HepG2 (cell line): ENCODE measurements around the gene DPF1. TPM values are rescaled to one million over a fixed set of nuclear protein-coding genes. Genes with fewer than 3 reads are reported as not detected.
A peak's percentile ranks its signal among the peaks of the same experiment; 100 is the strongest.

ENCODE experiments used
- ARID4A ChIP-seq: sonication (generic); formaldehyde crosslinking; IDR thresholded peaks from 2 replicates; pipeline ENCODE4 v1.5.0; 2020; ENCODE audit warnings: mild to moderate bottlenecking, missing genetic modification reagents, borderline replicate concordance
- ATF1 ChIP-seq: IDR thresholded peaks from 2 replicates; pipeline ENCODE4 v1.6.1; 2016; ENCODE audit warnings: mild to moderate bottlenecking, control low read depth
- CREB1 ChIP-seq, 2 experiments: fragments of 450-650 bp in 1 of 2; IDR thresholded peaks; 2 replicates each; pipeline ENCODE4 v1.6.1; 2016 to 2017; ENCODE audit warnings: control low read depth in 1 of 2, mild to moderate bottlenecking in 1 of 2, missing compliant biosample characterization in 1 of 2, missing genetic modification characterization in 1 of 2
- FUBP1 ChIP-seq: sonication (generic); formaldehyde crosslinking; IDR thresholded peaks from 2 replicates; pipeline ENCODE4 v1.5.1; 2020; ENCODE audit warnings: missing genetic modification reagents, mild to moderate bottlenecking, borderline replicate concordance
- IRF1 ChIP-seq: sonication (generic); formaldehyde crosslinking; IDR thresholded peaks from 2 replicates; pipeline ENCODE4 v1.4.0; 2020; ENCODE audit warnings: low read depth, mild to moderate bottlenecking, missing genetic modification reagents
- SOX5 ChIP-seq: IDR thresholded peaks from 2 replicates; pipeline ENCODE4 v1.6.1; 2016; ENCODE audit warnings: borderline replicate concordance
- TARDBP ChIP-seq: sonication (generic); formaldehyde crosslinking; IDR thresholded peaks from 2 replicates; pipeline ENCODE4 v1.8.0; 2022; ENCODE audit warnings: mild to moderate bottlenecking, missing genetic modification reagents
- UBTF ChIP-seq: sonication (generic); formaldehyde crosslinking; IDR thresholded peaks from 2 replicates; pipeline ENCODE4 v1.4.0; 2020; ENCODE audit warnings: mild to moderate bottlenecking, missing genetic modification reagents
- ZIK1 ChIP-seq: sonication (generic); formaldehyde crosslinking; IDR thresholded peaks from 2 replicates; pipeline ENCODE4 v1.5.0; 2020; ENCODE audit warnings: mild to moderate bottlenecking, low read depth, missing genetic modification reagents, borderline replicate concordance
- ZNF264 ChIP-seq: sonication (generic); formaldehyde crosslinking; IDR thresholded peaks from 2 replicates; pipeline ENCODE4 v1.4.0; 2020; ENCODE audit warnings: missing genetic modification reagents
- ZNF331 ChIP-seq: sonication (generic); formaldehyde crosslinking; IDR thresholded peaks from 2 replicates; pipeline ENCODE4 v1.4.0; 2020; ENCODE audit warnings: missing genetic modification reagents
- ZNF343 ChIP-seq: sonication (generic); formaldehyde crosslinking; IDR thresholded peaks from 2 replicates; pipeline ENCODE4 v1.4.0; 2020; ENCODE audit warnings: mild to moderate bottlenecking, missing genetic modification reagents
- ZNF605 ChIP-seq: sonication (generic); formaldehyde crosslinking; IDR thresholded peaks from 2 replicates; pipeline ENCODE4 v1.8.0; 2022; ENCODE audit warnings: mild to moderate bottlenecking, missing genetic modification reagents
- ZNF770 ChIP-seq: sonication (generic); formaldehyde crosslinking; IDR thresholded peaks from 2 replicates; pipeline ENCODE4 v1.5.0; 2020; ENCODE audit warnings: mild to moderate bottlenecking, missing genetic modification reagents
- ZSCAN29 ChIP-seq: sonication (generic); formaldehyde crosslinking; conservative IDR thresholded peaks from 2 replicates; pipeline ENCODE4 v1.4.0; 2020; ENCODE audit warnings: mild to moderate bottlenecking, missing genetic modification reagents
- ZSCAN30 ChIP-seq: sonication (generic); formaldehyde crosslinking; IDR thresholded peaks from 2 replicates; pipeline ENCODE4 v1.5.0; 2020; ENCODE audit warnings: mild to moderate bottlenecking, missing genetic modification reagents
- polyA plus RNA-seq, 8 experiments: library from polyadenylated mRNA; depleted of rRNA in 3 of 8; stranded (reverse) in 7 of 8; unstranded in 1 of 8; fragments of >200 nt; fragmentation: Illumina TruSeq in 4 of 8; extraction: Trizol in 4 of 8; gene quantifications; 2 replicates each; pipeline versions ENCODE4 v1.2.1 to v1.2.3, GENCODE V29; 2011 to 2016; ENCODE audit warnings: low read depth in 4 of 8, missing spikeins in 1 of 8, mixed read lengths in 1 of 8; ENCODE audit not compliant: insufficient read depth in 1 of 8
- total RNA-seq, 5 experiments: library from RNA; depleted of rRNA; stranded (reverse); fragments of >200 nt; fragmentation: Illumina TruSeq; extraction: Trizol; gene quantifications; 2 replicates each; pipeline ENCODE4 v1.2.3, GENCODE V29; 2016; ENCODE audit warnings: low read depth in 1 of 5

Gene DPF1
- total and polyA plus RNA-seq, 2 of the 13 experiments (the other 11 are each of a cell fraction or from before 2014, with no cell fraction given) = 1.0 to 3.2 TPM

- TF ChIP-seq ZNF331 (CRISPR knock-in tag) (peak; percentile 94), FUBP1 (CRISPR knock-in tag) (no peak), IRF1 (CRISPR knock-in tag) (no peak), TARDBP (CRISPR knock-in tag) (peak; percentile 59; the same call in 1 of the 2 replicates), ARID4A (CRISPR knock-in tag) (peak; percentile 24; the same call in 1 of the 2 replicates), ZSCAN29 (CRISPR knock-in tag) (0 out of 2 replicates have a peak, but pooled peaks have one; percentile 64), UBTF (CRISPR knock-in tag) (0 out of 2 replicates have a peak, but pooled peaks have one; percentile 21), ATF1 (CRISPR knock-in tag) (0 out of 2 replicates have a peak, but pooled peaks have one; percentile 18), ZNF605 (CRISPR knock-in tag) (no peak), ZIK1 (CRISPR knock-in tag) (no peak), CREB1 (IDR thresholded peaks at IDR 0.05) (no peak), CREB1 (CRISPR knock-in tag; IDR thresholded peaks at IDR 0.05) (peak; percentile 51; the same call in 1 of the 2 replicates), ZNF770 (CRISPR knock-in tag) (0 out of 2 replicates have a peak, but pooled peaks have one; percentile 29), ZNF343 (CRISPR knock-in tag) (no peak), SOX5 (CRISPR knock-in tag) (peak; percentile 47; the same call in 1 of the 2 replicates), ZSCAN30 (no peak), ZNF264 (CRISPR knock-in tag) (no peak)
These were observed 27.0 kb upstream of the DPF1 start (continued) for GRCh38 chr19:38250821-38251563.
